HepG2 (cell line): Measurements from ENCODE around the gene TJP2. TPM values are rescaled to one million over a fixed set of nuclear protein-coding genes. Genes with fewer than 3 reads are reported as not detected.

Experiments
- SRSF1 ChIP-seq: fragments of 200-400 bp; formaldehyde crosslinking; optimal IDR thresholded peaks from 2 replicates; pipeline ENCODE3; 2017; ENCODE audit warnings: mild to moderate bottlenecking, low read depth, low read length, moderate library complexity
- ZNF614 ChIP-seq: IDR thresholded peaks from 2 replicates; pipeline ENCODE4 v1.6.1; 2018; ENCODE audit warnings: missing biosample characterization, missing genetic modification reagents, inconsistent platforms, borderline replicate concordance
- polyA plus RNA-seq, 8 experiments: library from polyadenylated mRNA; depleted of rRNA in 3 of 8; stranded (reverse) in 7 of 8; unstranded in 1 of 8; fragments of >200 nt; fragmentation: Illumina TruSeq in 4 of 8; extraction: Trizol in 4 of 8; gene quantifications; 2 replicates each; pipeline versions ENCODE4 v1.2.1 to v1.2.3, GENCODE V29; 2011 to 2016; ENCODE audit warnings: low read depth in 4 of 8, missing spikeins in 1 of 8, mixed read lengths in 1 of 8; ENCODE audit not compliant: insufficient read depth in 1 of 8
- total RNA-seq, 5 experiments: library from RNA; depleted of rRNA; stranded (reverse); fragments of >200 nt; fragmentation: Illumina TruSeq; extraction: Trizol; gene quantifications; 2 replicates each; pipeline ENCODE4 v1.2.3, GENCODE V29; 2016; ENCODE audit warnings: low read depth in 1 of 5
- TF ChIP-seq, protein P1 (sequence below): sonication (generic); formaldehyde crosslinking; IDR thresholded peaks from 2 replicates; pipeline ENCODE4 v1.4.0; 2020; ENCODE audit warnings: missing genetic modification reagents
- TF ChIP-seq, protein P2 (sequence below): sonication (generic); formaldehyde crosslinking; IDR thresholded peaks from 2 replicates; pipeline ENCODE4 v1.8.1; 2022; ENCODE audit warnings: low read depth, mild to moderate bottlenecking, missing genetic modification reagents
- TF ChIP-seq, protein P3 (sequence below), 2 experiments: fragments of 450-650 bp in 1 of 2; sonication (generic) in 1 of 2; formaldehyde crosslinking in 1 of 2; IDR thresholded peaks; 2 replicates each; pipeline versions ENCODE4 v1.6.1 to v1.8.0; 2016 to 2022; ENCODE audit warnings: antibody characterized with exemption in 1 of 2, mild to moderate bottlenecking in 1 of 2, missing genetic modification reagents in 1 of 2

Gene TJP2
- total and polyA plus RNA-seq, 2 of the 13 experiments (the other 11 are each of a cell fraction or from before 2014, with no cell fraction given) = 109 to 110 TPM

DNA sequence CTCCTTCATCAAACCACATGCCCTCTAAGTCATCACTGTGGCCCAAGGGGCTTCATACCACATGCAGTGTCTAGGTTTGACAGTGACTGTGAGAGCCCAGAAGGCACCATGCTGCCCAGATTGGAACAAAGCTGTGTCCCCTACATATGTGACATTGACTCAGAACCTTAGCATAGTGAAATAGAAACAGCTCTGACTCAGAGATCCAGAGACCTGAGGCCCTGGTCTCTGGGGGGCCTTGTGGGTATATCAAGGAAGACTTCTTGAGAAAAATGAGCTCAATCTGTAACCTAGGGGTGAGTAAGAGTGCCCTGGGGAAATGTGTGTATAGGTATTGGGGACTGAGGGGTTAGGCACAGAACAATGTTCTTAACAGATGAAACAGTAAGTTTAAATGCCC, 143.8 kb downstream of the TJP2 start (continued):
- TF ChIP-seq, protein P1, sequence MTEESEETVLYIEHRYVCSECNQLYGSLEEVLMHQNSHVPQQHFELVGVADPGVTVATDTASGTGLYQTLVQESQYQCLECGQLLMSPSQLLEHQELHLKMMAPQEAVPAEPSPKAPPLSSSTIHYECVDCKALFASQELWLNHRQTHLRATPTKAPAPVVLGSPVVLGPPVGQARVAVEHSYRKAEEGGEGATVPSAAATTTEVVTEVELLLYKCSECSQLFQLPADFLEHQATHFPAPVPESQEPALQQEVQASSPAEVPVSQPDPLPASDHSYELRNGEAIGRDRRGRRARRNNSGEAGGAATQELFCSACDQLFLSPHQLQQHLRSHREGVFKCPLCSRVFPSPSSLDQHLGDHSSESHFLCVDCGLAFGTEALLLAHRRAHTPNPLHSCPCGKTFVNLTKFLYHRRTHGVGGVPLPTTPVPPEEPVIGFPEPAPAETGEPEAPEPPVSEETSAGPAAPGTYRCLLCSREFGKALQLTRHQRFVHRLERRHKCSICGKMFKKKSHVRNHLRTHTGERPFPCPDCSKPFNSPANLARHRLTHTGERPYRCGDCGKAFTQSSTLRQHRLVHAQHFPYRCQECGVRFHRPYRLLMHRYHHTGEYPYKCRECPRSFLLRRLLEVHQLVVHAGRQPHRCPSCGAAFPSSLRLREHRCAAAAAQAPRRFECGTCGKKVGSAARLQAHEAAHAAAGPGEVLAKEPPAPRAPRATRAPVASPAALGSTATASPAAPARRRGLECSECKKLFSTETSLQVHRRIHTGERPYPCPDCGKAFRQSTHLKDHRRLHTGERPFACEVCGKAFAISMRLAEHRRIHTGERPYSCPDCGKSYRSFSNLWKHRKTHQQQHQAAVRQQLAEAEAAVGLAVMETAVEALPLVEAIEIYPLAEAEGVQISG (CRISPR knock-in tag) = no peak
- TF ChIP-seq, protein P2, sequence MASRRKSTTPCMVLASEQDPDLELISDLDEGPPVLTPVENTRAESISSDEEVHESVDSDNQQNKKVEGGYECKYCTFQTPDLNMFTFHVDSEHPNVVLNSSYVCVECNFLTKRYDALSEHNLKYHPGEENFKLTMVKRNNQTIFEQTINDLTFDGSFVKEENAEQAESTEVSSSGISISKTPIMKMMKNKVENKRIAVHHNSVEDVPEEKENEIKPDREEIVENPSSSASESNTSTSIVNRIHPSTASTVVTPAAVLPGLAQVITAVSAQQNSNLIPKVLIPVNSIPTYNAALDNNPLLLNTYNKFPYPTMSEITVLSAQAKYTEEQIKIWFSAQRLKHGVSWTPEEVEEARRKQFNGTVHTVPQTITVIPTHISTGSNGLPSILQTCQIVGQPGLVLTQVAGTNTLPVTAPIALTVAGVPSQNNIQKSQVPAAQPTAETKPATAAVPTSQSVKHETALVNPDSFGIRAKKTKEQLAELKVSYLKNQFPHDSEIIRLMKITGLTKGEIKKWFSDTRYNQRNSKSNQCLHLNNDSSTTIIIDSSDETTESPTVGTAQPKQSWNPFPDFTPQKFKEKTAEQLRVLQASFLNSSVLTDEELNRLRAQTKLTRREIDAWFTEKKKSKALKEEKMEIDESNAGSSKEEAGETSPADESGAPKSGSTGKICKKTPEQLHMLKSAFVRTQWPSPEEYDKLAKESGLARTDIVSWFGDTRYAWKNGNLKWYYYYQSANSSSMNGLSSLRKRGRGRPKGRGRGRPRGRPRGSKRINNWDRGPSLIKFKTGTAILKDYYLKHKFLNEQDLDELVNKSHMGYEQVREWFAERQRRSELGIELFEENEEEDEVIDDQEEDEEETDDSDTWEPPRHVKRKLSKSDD (CRISPR knock-in tag) = no peak
- TF ChIP-seq, protein P3, sequence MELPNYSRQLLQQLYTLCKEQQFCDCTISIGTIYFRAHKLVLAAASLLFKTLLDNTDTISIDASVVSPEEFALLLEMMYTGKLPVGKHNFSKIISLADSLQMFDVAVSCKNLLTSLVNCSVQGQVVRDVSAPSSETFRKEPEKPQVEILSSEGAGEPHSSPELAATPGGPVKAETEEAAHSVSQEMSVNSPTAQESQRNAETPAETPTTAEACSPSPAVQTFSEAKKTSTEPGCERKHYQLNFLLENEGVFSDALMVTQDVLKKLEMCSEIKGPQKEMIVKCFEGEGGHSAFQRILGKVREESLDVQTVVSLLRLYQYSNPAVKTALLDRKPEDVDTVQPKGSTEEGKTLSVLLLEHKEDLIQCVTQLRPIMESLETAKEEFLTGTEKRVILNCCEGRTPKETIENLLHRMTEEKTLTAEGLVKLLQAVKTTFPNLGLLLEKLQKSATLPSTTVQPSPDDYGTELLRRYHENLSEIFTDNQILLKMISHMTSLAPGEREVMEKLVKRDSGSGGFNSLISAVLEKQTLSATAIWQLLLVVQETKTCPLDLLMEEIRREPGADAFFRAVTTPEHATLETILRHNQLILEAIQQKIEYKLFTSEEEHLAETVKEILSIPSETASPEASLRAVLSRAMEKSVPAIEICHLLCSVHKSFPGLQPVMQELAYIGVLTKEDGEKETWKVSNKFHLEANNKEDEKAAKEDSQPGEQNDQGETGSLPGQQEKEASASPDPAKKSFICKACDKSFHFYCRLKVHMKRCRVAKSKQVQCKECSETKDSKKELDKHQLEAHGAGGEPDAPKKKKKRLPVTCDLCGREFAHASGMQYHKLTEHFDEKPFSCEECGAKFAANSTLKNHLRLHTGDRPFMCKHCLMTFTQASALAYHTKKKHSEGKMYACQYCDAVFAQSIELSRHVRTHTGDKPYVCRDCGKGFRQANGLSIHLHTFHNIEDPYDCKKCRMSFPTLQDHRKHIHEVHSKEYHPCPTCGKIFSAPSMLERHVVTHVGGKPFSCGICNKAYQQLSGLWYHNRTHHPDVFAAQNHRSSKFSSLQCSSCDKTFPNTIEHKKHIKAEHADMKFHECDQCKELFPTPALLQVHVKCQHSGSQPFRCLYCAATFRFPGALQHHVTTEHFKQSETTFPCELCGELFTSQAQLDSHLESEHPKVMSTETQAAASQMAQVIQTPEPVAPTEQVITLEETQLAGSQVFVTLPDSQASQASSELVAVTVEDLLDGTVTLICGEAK (IDR thresholded peaks at IDR 0.05) = no peak
- TF ChIP-seq, protein P3 (CRISPR knock-in tag; IDR thresholded peaks at IDR 0.05) = no peak
- TF ChIP-seq SRSF1 (no peak), ZNF614 (CRISPR knock-in tag) (no peak)
- TF ChIP-seq, all 625 proteins: peak for 0
